ENCODE data around the gene RNPEP. TPM values are rescaled to one million over a fixed set of nuclear protein-coding genes. Genes with fewer than 3 reads are reported as not detected.

Gene RNPEP
- total and polyA plus RNA-seq, 2 of the 13 experiments (the other 11 are each of a cell fraction or from before 2014, with no cell fraction given) = 20.6 to 38.4 TPM

DNA sequence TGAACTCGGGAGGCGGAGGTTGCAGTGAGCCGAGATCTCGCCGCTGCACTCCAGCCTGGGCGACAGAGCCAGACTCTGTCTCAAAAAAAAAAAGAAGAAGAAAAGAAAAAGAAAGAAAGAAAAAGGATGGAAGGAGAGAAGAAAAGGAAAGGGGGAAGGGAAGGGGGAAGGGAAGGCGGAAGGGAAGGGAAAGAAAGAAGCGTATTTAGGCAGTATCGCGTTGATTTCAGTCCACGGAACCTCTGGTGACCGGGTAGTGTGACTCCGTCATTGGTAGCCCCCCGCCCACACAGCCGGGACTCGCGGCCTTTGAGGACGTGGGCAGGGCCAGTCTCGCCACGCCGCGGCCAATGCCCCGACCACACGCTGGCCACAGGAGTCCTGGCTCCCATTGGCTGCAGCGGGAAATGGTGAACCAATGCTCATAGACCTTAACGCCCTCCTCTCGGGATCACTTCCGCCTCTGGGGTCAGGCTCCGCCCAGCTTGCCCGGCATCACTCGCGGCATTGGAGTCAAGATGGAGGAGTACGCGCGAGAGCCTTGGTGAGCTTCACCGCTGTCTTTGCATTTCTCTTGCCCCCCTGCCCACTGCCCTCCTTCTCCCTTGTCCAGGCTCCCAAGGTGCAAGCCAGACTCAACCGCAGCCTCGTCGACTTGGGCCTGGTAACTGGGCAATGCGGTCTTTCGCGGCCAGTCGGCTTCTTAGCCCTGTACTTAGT, 27.3 kb upstream of the RNPEP start, which contains the start of gene TIMM17A (continued):
- TF ChIP-seq, protein P1, sequence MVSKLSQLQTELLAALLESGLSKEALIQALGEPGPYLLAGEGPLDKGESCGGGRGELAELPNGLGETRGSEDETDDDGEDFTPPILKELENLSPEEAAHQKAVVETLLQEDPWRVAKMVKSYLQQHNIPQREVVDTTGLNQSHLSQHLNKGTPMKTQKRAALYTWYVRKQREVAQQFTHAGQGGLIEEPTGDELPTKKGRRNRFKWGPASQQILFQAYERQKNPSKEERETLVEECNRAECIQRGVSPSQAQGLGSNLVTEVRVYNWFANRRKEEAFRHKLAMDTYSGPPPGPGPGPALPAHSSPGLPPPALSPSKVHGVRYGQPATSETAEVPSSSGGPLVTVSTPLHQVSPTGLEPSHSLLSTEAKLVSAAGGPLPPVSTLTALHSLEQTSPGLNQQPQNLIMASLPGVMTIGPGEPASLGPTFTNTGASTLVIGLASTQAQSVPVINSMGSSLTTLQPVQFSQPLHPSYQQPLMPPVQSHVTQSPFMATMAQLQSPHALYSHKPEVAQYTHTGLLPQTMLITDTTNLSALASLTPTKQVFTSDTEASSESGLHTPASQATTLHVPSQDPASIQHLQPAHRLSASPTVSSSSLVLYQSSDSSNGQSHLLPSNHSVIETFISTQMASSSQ (IDR thresholded peaks at IDR 0.05; ENCODE audit: low read depth) = no peak
- TF ChIP-seq, protein P1 (CRISPR knock-in tag; IDR thresholded peaks at IDR 0.05; ENCODE audit: borderline replicate concordance) = peak; percentile 31; the same call in 1 of the 2 replicates
- TF ChIP-seq MATR3 (CRISPR knock-in tag; IDR thresholded peaks at IDR 0.05) (no peak), CBX5 (CRISPR knock-in tag; IDR thresholded peaks at IDR 0.05; ENCODE audit: borderline replicate concordance) (no peak; the same call in 1 of the 2 replicates), FOXP1 (IDR thresholded peaks at IDR 0.05) (no peak), FOXP1 (CRISPR knock-in tag; IDR thresholded peaks at IDR 0.05) (no peak; the same call in 1 of the 2 replicates), KLF12 (CRISPR knock-in tag; IDR thresholded peaks at IDR 0.05; ENCODE audit: borderline replicate concordance) (0 out of 2 replicates have a peak, but pooled peaks have one; percentile 81), ZNF678 (CRISPR knock-in tag; IDR thresholded peaks at IDR 0.05) (no peak), ZNF558 (CRISPR knock-in tag; IDR thresholded peaks at IDR 0.05; ENCODE audit: borderline replicate concordance) (no peak; the same call in 1 of the 2 replicates), EED (CRISPR knock-in tag; IDR thresholded peaks at IDR 0.05) (peak; percentile 85; the same call in 1 of the 2 replicates), ZNF431 (CRISPR knock-in tag; IDR thresholded peaks at IDR 0.05; ENCODE audit: borderline replicate concordance, low read depth) (no peak), AGO2 (optimal IDR thresholded peaks at IDR 0.05; ENCODE audit: low read depth, low read length) (peak; percentile 52), ZNF17 (CRISPR knock-in tag; IDR thresholded peaks at IDR 0.05) (no peak)
- TF ChIP-seq, protein P2, sequence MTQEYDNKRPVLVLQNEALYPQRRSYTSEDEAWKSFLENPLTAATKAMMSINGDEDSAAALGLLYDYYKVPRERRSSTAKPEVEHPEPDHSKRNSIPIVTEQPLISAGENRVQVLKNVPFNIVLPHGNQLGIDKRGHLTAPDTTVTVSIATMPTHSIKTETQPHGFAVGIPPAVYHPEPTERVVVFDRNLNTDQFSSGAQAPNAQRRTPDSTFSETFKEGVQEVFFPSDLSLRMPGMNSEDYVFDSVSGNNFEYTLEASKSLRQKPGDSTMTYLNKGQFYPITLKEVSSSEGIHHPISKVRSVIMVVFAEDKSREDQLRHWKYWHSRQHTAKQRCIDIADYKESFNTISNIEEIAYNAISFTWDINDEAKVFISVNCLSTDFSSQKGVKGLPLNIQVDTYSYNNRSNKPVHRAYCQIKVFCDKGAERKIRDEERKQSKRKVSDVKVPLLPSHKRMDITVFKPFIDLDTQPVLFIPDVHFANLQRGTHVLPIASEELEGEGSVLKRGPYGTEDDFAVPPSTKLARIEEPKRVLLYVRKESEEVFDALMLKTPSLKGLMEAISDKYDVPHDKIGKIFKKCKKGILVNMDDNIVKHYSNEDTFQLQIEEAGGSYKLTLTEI (CRISPR knock-in tag; conservative IDR thresholded peaks at IDR 0.05) = no peak
- TF ChIP-seq, protein P3, sequence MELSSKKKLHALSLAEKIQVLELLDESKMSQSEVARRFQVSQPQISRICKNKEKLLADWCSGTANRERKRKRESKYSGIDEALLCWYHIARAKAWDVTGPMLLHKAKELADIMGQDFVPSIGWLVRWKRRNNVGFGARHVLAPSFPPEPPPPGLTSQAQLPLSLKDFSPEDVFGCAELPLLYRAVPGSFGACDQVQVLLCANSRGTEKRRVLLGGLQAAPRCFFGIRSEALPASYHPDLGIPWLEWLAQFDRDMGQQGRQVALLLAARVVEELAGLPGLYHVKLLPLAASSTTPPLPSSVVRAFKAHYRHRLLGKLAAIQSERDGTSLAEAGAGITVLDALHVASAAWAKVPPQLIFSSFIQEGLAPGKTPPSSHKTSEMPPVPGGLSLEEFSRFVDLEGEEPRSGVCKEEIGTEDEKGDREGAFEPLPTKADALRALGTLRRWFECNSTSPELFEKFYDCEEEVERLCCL (CRISPR knock-in tag; IDR thresholded peaks at IDR 0.05; ENCODE audit: borderline replicate concordance) = no peak
- TF ChIP-seq, protein P4, sequence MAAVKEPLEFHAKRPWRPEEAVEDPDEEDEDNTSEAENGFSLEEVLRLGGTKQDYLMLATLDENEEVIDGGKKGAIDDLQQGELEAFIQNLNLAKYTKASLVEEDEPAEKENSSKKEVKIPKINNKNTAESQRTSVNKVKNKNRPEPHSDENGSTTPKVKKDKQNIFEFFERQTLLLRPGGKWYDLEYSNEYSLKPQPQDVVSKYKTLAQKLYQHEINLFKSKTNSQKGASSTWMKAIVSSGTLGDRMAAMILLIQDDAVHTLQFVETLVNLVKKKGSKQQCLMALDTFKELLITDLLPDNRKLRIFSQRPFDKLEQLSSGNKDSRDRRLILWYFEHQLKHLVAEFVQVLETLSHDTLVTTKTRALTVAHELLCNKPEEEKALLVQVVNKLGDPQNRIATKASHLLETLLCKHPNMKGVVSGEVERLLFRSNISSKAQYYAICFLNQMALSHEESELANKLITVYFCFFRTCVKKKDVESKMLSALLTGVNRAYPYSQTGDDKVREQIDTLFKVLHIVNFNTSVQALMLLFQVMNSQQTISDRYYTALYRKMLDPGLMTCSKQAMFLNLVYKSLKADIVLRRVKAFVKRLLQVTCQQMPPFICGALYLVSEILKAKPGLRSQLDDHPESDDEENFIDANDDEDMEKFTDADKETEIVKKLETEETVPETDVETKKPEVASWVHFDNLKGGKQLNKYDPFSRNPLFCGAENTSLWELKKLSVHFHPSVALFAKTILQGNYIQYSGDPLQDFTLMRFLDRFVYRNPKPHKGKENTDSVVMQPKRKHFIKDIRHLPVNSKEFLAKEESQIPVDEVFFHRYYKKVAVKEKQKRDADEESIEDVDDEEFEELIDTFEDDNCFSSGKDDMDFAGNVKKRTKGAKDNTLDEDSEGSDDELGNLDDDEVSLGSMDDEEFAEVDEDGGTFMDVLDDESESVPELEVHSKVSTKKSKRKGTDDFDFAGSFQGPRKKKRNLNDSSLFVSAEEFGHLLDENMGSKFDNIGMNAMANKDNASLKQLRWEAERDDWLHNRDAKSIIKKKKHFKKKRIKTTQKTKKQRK (IDR thresholded peaks at IDR 0.05; ENCODE audit: low read length) = no peak

All from HepG2 (cell line).